K562 (cell line): ENCODE results near the gene SLC7A4. TPM values are rescaled to one million over a fixed set of nuclear protein-coding genes. Genes with fewer than 3 reads are reported as not detected.

Experiments used
- ATAC-seq: fragments of 200-7000 bp; cut with Tn5 transposase; 3 replicates; pipeline ENCODE4 v1.9.1; 2020; ENCODE audit warnings: moderate library complexity
- BruUV-seq: library from RNA; stranded (reverse); fragments of 400-500 nt; replicated peaks from 2 replicates; lab custom pipeline; 2021; lab: Mats Ljungman, UMichigan
- CTCF ChIA-PET: fragments of 300-600 bp; formaldehyde crosslinking; extraction: SDS; loops from one replicate; lab custom pipeline; 2021; ENCODE audit warnings: low intra/inter-chr PET ratio; lab: Yijun Ruan, JAX
- POLR2A ChIA-PET: fragments of 300-600, 350-650 bp; sonication (Branson Sonifier 250); formaldehyde crosslinking; extraction: SDS; loops from one replicate; lab custom pipeline; 2021; ENCODE audit warnings: antibody characterized with exemption, inconsistent platforms; lab: Yijun Ruan, JAX
- DNase-seq, 4 experiments: peaks; one replicate each; pipeline versions ENCODE4 v3.0.0 to v3.0.0-alpha.2; 2011 to 2018; ENCODE audit warnings: low spot score in 3 of 4, mixed read lengths in 3 of 4; ENCODE audit errors: extremely low read depth in 1 of 4
- FAIRE-seq: peaks from 2 replicates; lab custom pipeline; 2011; peaks lifted over from hg19 to GRCh38; lab: Jason Lieb, UNC
- H2AFZ ChIP-seq: 2 replicates; pipeline ENCODE4 v1.6.0; 2011; ENCODE audit warnings: low read depth, low read length, control low read depth, inconsistent platforms
- H3K27ac ChIP-seq: fragments of 200-600 bp; 3 replicates; pipeline ENCODE4 v1.8.0; 2011; ENCODE audit warnings: low read depth, mild to moderate bottlenecking, control low read depth, inconsistent platforms, low read length, moderate library complexity, mixed read lengths; ENCODE audit errors: extremely low read depth
- H3K27me3 ChIP-seq, 2 experiments: fragments of 300-600 bp in 1 of 2; 2 replicates in 1 of 2; 3 replicates in 1 of 2; pipeline versions ENCODE4 v1.6.0 to v1.8.0; 2011; ENCODE audit warnings: inconsistent platforms in 2 of 2, low read length in 2 of 2, mild to moderate bottlenecking in 1 of 2, mixed read lengths in 1 of 2, moderate library complexity in 1 of 2; ENCODE audit not compliant: control insufficient read depth in 2 of 2, insufficient read depth in 2 of 2
- H3K36me3 ChIP-seq: fragments of 300-600 bp; 3 replicates; pipeline ENCODE4 v1.8.0; 2011; ENCODE audit warnings: mild to moderate bottlenecking, low read length, inconsistent platforms; ENCODE audit not compliant: control insufficient read depth, insufficient read depth
- H3K4me1 ChIP-seq, 2 experiments: fragments of 200-600 bp in 1 of 2; replicated peaks in 1 of 2; 2 replicates in 1 of 2; 3 replicates in 1 of 2; pipeline versions ENCODE4 v1.5.1 to v1.8.0; 2011; ENCODE audit warnings: inconsistent platforms in 2 of 2, low read length in 2 of 2, mild to moderate bottlenecking in 1 of 2, mixed read lengths in 1 of 2, moderate library complexity in 1 of 2; ENCODE audit not compliant: control insufficient read depth in 2 of 2, insufficient read depth in 2 of 2
- H3K4me2 ChIP-seq: 2 replicates; pipeline ENCODE4 v1.6.1; 2011; ENCODE audit warnings: low read length, control low read depth, inconsistent platforms, mixed read lengths; ENCODE audit not compliant: insufficient read depth
- H3K4me3 ChIP-seq: fragments of 200-600 bp; sonication (generic), shearing (Covaris generic); 2 replicates; pipeline ENCODE4 v1.5.1; 2016; ENCODE audit warnings: control low read depth, inconsistent platforms
- H3K79me2 ChIP-seq: fragments of 200-600 bp; 3 replicates; pipeline ENCODE4 v1.8.0; 2011; ENCODE audit warnings: low read length, inconsistent platforms; ENCODE audit not compliant: control insufficient read depth, insufficient read depth
- H3K9ac ChIP-seq, 2 experiments: 2 replicates each; pipeline versions ENCODE4 v1.6.0 to v1.6.1; 2011; ENCODE audit warnings: low read depth in 2 of 2, low read length in 2 of 2, control low read depth in 1 of 2, inconsistent platforms in 1 of 2, mild to moderate bottlenecking in 1 of 2, mixed read lengths in 1 of 2; ENCODE audit not compliant: insufficient read depth in 1 of 2
- H3K9me1 ChIP-seq: one replicate; pipeline ENCODE4 v1.6.0; 2011; ENCODE audit warnings: inconsistent platforms, mild to moderate bottlenecking, low read length, moderate library complexity; ENCODE audit not compliant: control insufficient read depth, insufficient read depth
- H3K9me3 ChIP-seq: replicated peaks from 2 replicates; pipeline ENCODE4 v1.5.1; 2011; ENCODE audit warnings: low read depth, low read length, inconsistent platforms; ENCODE audit not compliant: control insufficient read depth, insufficient read depth
- H4K20me1 ChIP-seq: replicated peaks from 2 replicates; pipeline ENCODE4 v1.6.1; 2011; ENCODE audit warnings: low read length, inconsistent platforms, mixed read lengths; ENCODE audit not compliant: control insufficient read depth, insufficient read depth
- ARID2 ChIP-seq: fragments of 450-650 bp; IDR thresholded peaks from 2 replicates; pipeline ENCODE4 v1.6.1; 2017; ENCODE audit warnings: antibody characterized with exemption, mild to moderate bottlenecking
- ATF2 ChIP-seq: sonication (generic); formaldehyde crosslinking; IDR thresholded peaks from 2 replicates; pipeline ENCODE4 v1.8.1; 2022; ENCODE audit warnings: missing genetic modification reagents
- EHMT2 ChIP-seq: fragments of 450-650 bp; IDR thresholded peaks from 2 replicates; pipeline ENCODE4 v1.6.1; 2018; ENCODE audit warnings: antibody characterized with exemption
- HEY1 ChIP-seq: fragments of 250-450 bp; sonication (Bioruptor Pico); IDR thresholded peaks from 2 replicates; pipeline ENCODE4 v1.5.0; 2020; ENCODE audit warnings: mild to moderate bottlenecking, moderate library complexity, borderline replicate concordance
- HMG20B ChIP-seq: fragments of 250-450 bp; sonication (Bioruptor Pico); IDR thresholded peaks from 2 replicates; pipeline ENCODE4 v1.5.0; 2021; ENCODE audit warnings: mild to moderate bottlenecking
- HMGN3 ChIP-seq: IDR thresholded peaks from 2 replicates; pipeline ENCODE4 v1.6.1; 2011; ENCODE audit warnings: borderline replicate concordance, low read depth, mild to moderate bottlenecking, mixed read lengths, low read length; ENCODE audit not compliant: insufficient read length; ENCODE audit errors: extremely low read depth
- HSF4 ChIP-seq: fragments of 250-450 bp; sonication (Bioruptor Pico); IDR thresholded peaks from 2 replicates; pipeline ENCODE4 v2.1.2; 2022; ENCODE audit warnings: mild to moderate bottlenecking, moderate library complexity, borderline replicate concordance
- MTA2 ChIP-seq: fragments of 450-650 bp; IDR thresholded peaks from 2 replicates; pipeline ENCODE4 v1.6.1; 2016; ENCODE audit warnings: low read depth
- NR1H2 ChIP-seq: sonication (generic); formaldehyde crosslinking; IDR thresholded peaks from 2 replicates; pipeline ENCODE4 v1.4.0; 2020; ENCODE audit warnings: mild to moderate bottlenecking, missing genetic modification reagents
- NR2C2 ChIP-seq, 2 experiments: fragments of 200-800 bp in 1 of 2; sonication (Bioruptor generic) in 1 of 2; sonication (generic) in 1 of 2; formaldehyde crosslinking in 1 of 2; IDR thresholded peaks; 2 replicates each; pipeline versions ENCODE4 v1.6.1 to v1.8.0; 2016 to 2022; ENCODE audit warnings: mild to moderate bottlenecking in 1 of 2, missing compliant biosample characterization in 1 of 2, missing genetic modification characterization in 1 of 2, missing genetic modification reagents in 1 of 2
- RBFOX2 ChIP-seq: fragments of 200-400 bp; formaldehyde crosslinking; IDR thresholded peaks from 2 replicates; pipeline ENCODE4 v1.6.1; 2017; ENCODE audit warnings: low read depth, mild to moderate bottlenecking, low read length, moderate library complexity
- RBM22 ChIP-seq: fragments of 200-400 bp; formaldehyde crosslinking; IDR thresholded peaks from 2 replicates; pipeline ENCODE4 v1.6.1; 2018; ENCODE audit warnings: low read length, low read depth; ENCODE audit not compliant: poor library complexity, severe bottlenecking
- RFX1 ChIP-seq: fragments of 450-650 bp; IDR thresholded peaks from 2 replicates; pipeline ENCODE4 v1.6.1; 2016; ENCODE audit warnings: mild to moderate bottlenecking, moderate library complexity
- SREBF2 ChIP-seq: sonication (generic); formaldehyde crosslinking; IDR thresholded peaks from 2 replicates; pipeline ENCODE4 v1.4.0; 2020; ENCODE audit warnings: mild to moderate bottlenecking, missing genetic modification reagents
- ZC3H11A ChIP-seq: IDR thresholded peaks from 2 replicates; pipeline ENCODE4 v1.6.1; 2012; ENCODE audit warnings: low read depth, low read length, improper control_type of control experiment
- ZNF76 ChIP-seq: fragments of 250-450 bp; sonication (Bioruptor Pico); IDR thresholded peaks from 2 replicates; pipeline ENCODE4 v1.4.0; 2020; ENCODE audit warnings: mild to moderate bottlenecking, moderate library complexity, borderline replicate concordance
- ZNF766 ChIP-seq: fragments of 200-800 bp; sonication (Bioruptor generic); conservative IDR thresholded peaks from 2 replicates; pipeline ENCODE4 v1.6.1; 2016; ENCODE audit warnings: missing genetic modification characterization, missing compliant biosample characterization
- WGBS: fragments of 100-300 bp; shearing (Covaris generic); methylation state at CpG from one replicate; pipeline ENCODE4 v1.1.6; 2016; ENCODE audit warnings: low coverage, mixed read lengths; ENCODE audit not compliant: insufficient coverage; ENCODE audit errors: missing lambda C conversion rate; 5-methylcytosine and 5-hydroxymethylcytosine counted together
- in situ Hi-C: fragments of 300-500 bp; cut with MboI; formaldehyde crosslinking; loops from 4 replicates; pipeline ENCODE4 v1.15.0; 2018; ENCODE audit warnings: inconsistent platforms, mixed read lengths
- intact Hi-C: fragments of 100-400 bp; cut with micrococcal nuclease; formaldehyde crosslinking; loops from 2 replicates; pipeline ENCODE4 v1.14.2; 2022
- polyA plus RNA-seq, 8 experiments: library from polyadenylated mRNA; depleted of rRNA in 4 of 8; stranded (reverse) in 5 of 8; unstranded in 3 of 8; fragments of >200 nt; fragmentation: Nextera tagmentation in 2 of 8; fragmentation: Illumina TruSeq in 1 of 8; extraction: Ambion mirVana in 2 of 8; extraction: Trizol in 1 of 8; gene quantifications; 2 replicates each; pipeline versions ENCODE4 v1.2.1 to v1.2.3, GENCODE V29; 2011 to 2014; ENCODE audit warnings: inconsistent platforms in 1 of 8, missing spikeins in 1 of 8
- total RNA-seq, 7 experiments: library from RNA; depleted of rRNA in 6 of 7; stranded (reverse); fragments of >200 nt in 6 of 7; fragmentation: Illumina TruSeq in 2 of 7; extraction: Trizol in 2 of 7; gene quantifications; 2 replicates each; pipeline versions ENCODE4 v1.2.1 to v1.2.3, GENCODE V29; 2011 to 2021; ENCODE audit warnings: low replicate concordance in 1 of 7
- TF ChIP-seq, protein P1 (sequence below): fragments of 450-650 bp; formaldehyde crosslinking; IDR thresholded peaks from 2 replicates; pipeline ENCODE4 v1.4.0; 2020; ENCODE audit warnings: mild to moderate bottlenecking

Gene SLC7A4
- total and polyA plus RNA-seq, 9 of the 15 experiments (the other 6 are each of a cell fraction or from before 2014, with no cell fraction given) = not detected

DNA sequence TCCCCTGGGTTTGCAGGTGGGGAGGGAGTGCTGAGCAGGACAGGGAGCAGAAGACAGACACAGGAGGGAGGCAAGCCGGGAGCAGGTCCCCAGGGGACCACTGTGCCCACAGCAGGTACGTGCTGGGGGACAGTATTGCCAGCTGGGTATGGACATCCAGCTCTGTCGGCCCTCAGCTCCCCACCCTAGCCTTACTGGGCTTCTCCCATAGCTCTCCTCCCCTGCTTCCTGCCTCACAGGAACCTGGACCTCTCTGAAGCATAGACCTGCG is 23.1 kb upstream of the SLC7A4 start (continued):
- TF ChIP-seq, protein P1, sequence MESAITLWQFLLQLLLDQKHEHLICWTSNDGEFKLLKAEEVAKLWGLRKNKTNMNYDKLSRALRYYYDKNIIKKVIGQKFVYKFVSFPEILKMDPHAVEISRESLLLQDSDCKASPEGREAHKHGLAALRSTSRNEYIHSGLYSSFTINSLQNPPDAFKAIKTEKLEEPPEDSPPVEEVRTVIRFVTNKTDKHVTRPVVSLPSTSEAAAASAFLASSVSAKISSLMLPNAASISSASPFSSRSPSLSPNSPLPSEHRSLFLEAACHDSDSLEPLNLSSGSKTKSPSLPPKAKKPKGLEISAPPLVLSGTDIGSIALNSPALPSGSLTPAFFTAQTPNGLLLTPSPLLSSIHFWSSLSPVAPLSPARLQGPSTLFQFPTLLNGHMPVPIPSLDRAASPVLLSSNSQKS (CRISPR knock-in tag) = no peak

DNA sequence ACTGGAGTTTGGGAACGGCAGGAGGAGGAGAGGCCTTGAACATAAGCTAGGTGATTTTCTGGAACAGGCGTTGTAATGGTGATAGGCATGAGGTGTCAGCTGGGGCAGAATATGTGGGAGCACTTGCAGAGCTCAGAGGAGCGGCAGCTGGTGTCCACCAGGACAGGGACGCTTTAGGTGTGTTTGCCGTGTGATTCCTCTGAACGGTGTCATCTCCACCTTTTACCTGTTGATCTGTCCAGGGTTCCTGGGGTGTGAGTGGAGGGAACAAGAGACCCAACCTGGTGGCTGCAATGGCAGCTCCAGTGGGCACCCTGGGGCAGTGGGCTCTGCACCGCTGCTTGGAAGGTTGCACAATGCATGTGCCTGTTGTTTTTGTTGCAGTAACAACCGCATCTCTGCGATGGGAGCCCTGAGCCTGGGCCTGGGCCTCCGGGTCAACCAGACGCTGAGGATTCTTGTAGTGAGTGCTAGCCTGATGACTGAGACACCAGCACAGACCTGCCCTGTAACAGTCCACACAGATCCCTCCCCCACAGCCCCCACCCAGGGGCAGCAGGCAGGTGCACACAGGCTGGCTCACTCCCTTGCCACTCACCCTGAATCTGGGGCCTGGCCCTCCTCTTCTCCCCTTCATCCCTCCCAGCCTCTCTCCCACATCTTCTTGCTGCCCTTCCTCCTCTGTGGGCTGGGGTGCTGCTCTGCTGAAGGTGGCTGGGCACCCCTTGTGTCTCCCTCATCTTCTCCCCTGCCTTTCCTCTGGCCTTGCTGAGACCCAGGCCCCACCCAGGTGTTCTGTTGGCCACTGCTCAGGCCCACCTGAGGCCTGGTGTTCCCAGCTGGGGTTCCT is 22.6 kb upstream of the SLC7A4 start:
- CTCF ChIA-PET = no interaction called here
- WGBS = 29% methylated on average over 11 of the region's 11 CpGs
- no peaks in the 10 kb centered on the region for H3K36me3 ChIP-seq
- TF ChIP-seq HMG20B (CRISPR knock-in tag) = no peak
- TF ChIP-seq ZC3H11A = no peak
- no peak for TF ChIP-seq NR2C2 (CRISPR knock-in tag; IDR thresholded peaks at IDR 0.05)
- TF ChIP-seq NR2C2 (tag; IDR thresholded peaks at IDR 0.05) = no peak
- TF ChIP-seq ARID2 = no peak
- TF ChIP-seq RBFOX2 = 0 out of 2 replicates have a peak, but pooled peaks have one; percentile 16
- TF ChIP-seq ZNF76 = no peak
- TF ChIP-seq NR1H2 (CRISPR knock-in tag) = no peak
- no peak for TF ChIP-seq HEY1 (CRISPR knock-in tag)
- no peak for TF ChIP-seq EHMT2
- TF ChIP-seq ZNF766 (CRISPR knock-in tag) = no peak
- no peak for TF ChIP-seq RFX1
- TF ChIP-seq SREBF2 (CRISPR knock-in tag) = no peak
- TF ChIP-seq HMGN3 = no peak
- TF ChIP-seq RBM22 = no peak
- TF ChIP-seq MTA2 = no peak
- no peak for TF ChIP-seq HSF4
- TF ChIP-seq ATF2 (CRISPR knock-in tag) = no peak

More for the DNA sequence above, 22.6 kb upstream of the SLC7A4 start:
- Histone ChIP-seq H3K9me1 (peaks cover 15% of the 10 kb centered on the region), H4K20me1 (peaks cover 33% of the 10 kb centered on the region; the same call in 1 of the 2 replicates), H3K79me2 (no peaks in the 10 kb centered on the region), H3K9ac (peak overlapping the region in 1 of 2 experiments; percentile 75; a peak in 2 of 4 replicates), H2AFZ (no peak overlapping the region), H3K4me2 (no peak overlapping the region), H3K4me3 (no peak overlapping the region), H3K9me3 (no peaks in the 10 kb centered on the region), H3K4me1 (peaks cover 26 to 40% of the 10 kb centered on the region in 2 experiments), H3K27me3 (peaks cover 20 to 66% of the 10 kb centered on the region in 2 experiments; a peak in 4 of 5 replicates), H3K27ac (no peak overlapping the region)
- no TSS peak for BruUV-seq
- POLR2A ChIA-PET = interaction anchor here (0.6 to 6.1 kb wide), 12 partner anchors 9 to 840 kb away, joined by 3 to 54 read pairs (median 5); partner anchors contain the start of gene LRRC74B
- FAIRE-seq (no peak), ATAC-seq (no peak), DNase-seq (peak in 1 of 4 experiments; percentile 61)
- in situ Hi-C loops (loop anchor here (5.0 kb wide), 1 partner anchor 373 kb away; no protein-coding TSS in a partner anchor), intact Hi-C loops (loop anchor here (5.0 kb wide), 1 partner anchor 53 kb away; the partner anchor contains the start of gene THAP7)
